ENCODE results near the gene GOLGA7B. TPM values are rescaled to one million over a fixed set of nuclear protein-coding genes. Genes with fewer than 3 reads are reported as not detected.

Gene GOLGA7B
- total RNA-seq, 1 donor from 2014 or later: 0.26 TPM

GRCh38 chr10:97879241-97879640 is 29.6 kb downstream of the GOLGA7B start:
- Mint-ChIP-seq H3K27me3 (ENCODE audit: insufficient read depth) (peaks cover 18% of the 10 kb centered on the region), H3K9me3 (no peaks in the 10 kb centered on the region), H3K4me3 (no peak overlapping the region), H3K4me1 (ENCODE audit: low read depth) (no peaks in the 10 kb centered on the region), H3K27ac (no peak overlapping the region), H3K36me3 (ENCODE audit: low read depth) (no peaks in the 10 kb centered on the region)
- intact Hi-C loops (cut with micrococcal nuclease): no loop called here
- no peak for DNase-seq (ENCODE audit: low spot score)

- Mint-ChIP-seq H3K9me3 (no peaks in the 10 kb centered on the region), H3K27me3 (ENCODE audit: insufficient read depth) (peaks cover 14% of the 10 kb centered on the region), H3K36me3 (ENCODE audit: low read depth) (no peaks in the 10 kb centered on the region), H3K27ac (no peak overlapping the region), H3K4me1 (ENCODE audit: low read depth) (no peaks in the 10 kb centered on the region), H3K4me3 (no peak overlapping the region)
- DNase-seq (ENCODE audit: low spot score): no peak
- intact Hi-C loops (cut with micrococcal nuclease): no loop called here
Measured at GRCh38 chr10:97880109-97880508, 30.5 kb downstream of the GOLGA7B start.

- no peak for DNase-seq (ENCODE audit: low spot score)
- H3K4me1 Mint-ChIP-seq (ENCODE audit: low read depth): no peaks in the 10 kb centered on the region
- peaks cover 14% of the 10 kb centered on the region for H3K27me3 Mint-ChIP-seq (ENCODE audit: insufficient read depth)
- H3K4me3 Mint-ChIP-seq: no peak overlapping the region
- no peak overlapping the region for H3K27ac Mint-ChIP-seq
- intact Hi-C loops (cut with micrococcal nuclease): no loop called here
- H3K36me3 Mint-ChIP-seq (ENCODE audit: low read depth): no peaks in the 10 kb centered on the region
- H3K9me3 Mint-ChIP-seq: no peaks in the 10 kb centered on the region
Measured at GRCh38 chr10:97882142-97883091, 32.8 kb downstream of the GOLGA7B start.

- H3K9me3 Mint-ChIP-seq: no peaks in the 10 kb centered on the region
- H3K27ac Mint-ChIP-seq: no peak overlapping the region
- H3K27me3 Mint-ChIP-seq (ENCODE audit: insufficient read depth): peaks cover 14% of the 10 kb centered on the region
- DNase-seq (ENCODE audit: low spot score): no peak
- no peaks in the 10 kb centered on the region for H3K36me3 Mint-ChIP-seq (ENCODE audit: low read depth)
- no peaks in the 10 kb centered on the region for H3K4me1 Mint-ChIP-seq (ENCODE audit: low read depth)
- intact Hi-C loops (cut with micrococcal nuclease): no loop called here
- no peak overlapping the region for H3K4me3 Mint-ChIP-seq
Measured at GRCh38 chr10:97883092-97883485, 33.4 kb downstream of the GOLGA7B start.

- intact Hi-C loops (cut with micrococcal nuclease): no loop called here
- H3K36me3 Mint-ChIP-seq (ENCODE audit: low read depth): no peaks in the 10 kb centered on the region
- H3K9me3 Mint-ChIP-seq: no peaks in the 10 kb centered on the region
- peaks cover 12% of the 10 kb centered on the region for H3K27me3 Mint-ChIP-seq (ENCODE audit: insufficient read depth)
- no peak for DNase-seq (ENCODE audit: low spot score)
- H3K4me3 Mint-ChIP-seq: no peak overlapping the region
- no peak overlapping the region for H3K27ac Mint-ChIP-seq
- H3K4me1 Mint-ChIP-seq (ENCODE audit: low read depth): no peaks in the 10 kb centered on the region
Measured at GRCh38 chr10:97886286-97886685, 36.6 kb downstream of the GOLGA7B start.

- Mint-ChIP-seq H3K4me3 (no peak overlapping the region), H3K36me3 (ENCODE audit: low read depth) (no peaks in the 10 kb centered on the region), H3K27me3 (ENCODE audit: insufficient read depth) (peaks cover 10% of the 10 kb centered on the region), H3K27ac (no peak overlapping the region), H3K9me3 (no peaks in the 10 kb centered on the region), H3K4me1 (ENCODE audit: low read depth) (no peaks in the 10 kb centered on the region)
- intact Hi-C loops (cut with micrococcal nuclease): no loop called here
- DNase-seq (ENCODE audit: low spot score): no peak
Measured at GRCh38 chr10:97887399-97887798, 37.8 kb downstream of the GOLGA7B start.

GRCh38 chr10:97888134-97888533 is 38.5 kb downstream of the GOLGA7B start:
- Mint-ChIP-seq H3K36me3 (ENCODE audit: low read depth) (no peaks in the 10 kb centered on the region), H3K4me1 (ENCODE audit: low read depth) (no peaks in the 10 kb centered on the region), H3K9me3 (no peaks in the 10 kb centered on the region), H3K27me3 (ENCODE audit: insufficient read depth) (peaks cover 8% of the 10 kb centered on the region), H3K4me3 (no peak overlapping the region), H3K27ac (no peak overlapping the region)
- intact Hi-C loops (cut with micrococcal nuclease): no loop called here
- DNase-seq (ENCODE audit: low spot score): no peak

GRCh38 chr10:97888641-97889262 is 39.1 kb downstream of the GOLGA7B start:
- Mint-ChIP-seq H3K27ac (no peak overlapping the region), H3K36me3 (ENCODE audit: low read depth) (no peaks in the 10 kb centered on the region), H3K9me3 (no peaks in the 10 kb centered on the region), H3K4me3 (no peak overlapping the region), H3K4me1 (ENCODE audit: low read depth) (no peaks in the 10 kb centered on the region), H3K27me3 (ENCODE audit: insufficient read depth) (peaks cover 8% of the 10 kb centered on the region)
- intact Hi-C loops (cut with micrococcal nuclease): no loop called here
- no peak for DNase-seq (ENCODE audit: low spot score)

GRCh38 chr10:97889461-97890265 is 40.0 kb downstream of the GOLGA7B start:
- no peak for DNase-seq (ENCODE audit: low spot score)
- Mint-ChIP-seq H3K27me3 (ENCODE audit: insufficient read depth) (peaks cover 6% of the 10 kb centered on the region), H3K9me3 (no peaks in the 10 kb centered on the region), H3K4me3 (no peak overlapping the region), H3K4me1 (ENCODE audit: low read depth) (no peaks in the 10 kb centered on the region), H3K36me3 (ENCODE audit: low read depth) (no peaks in the 10 kb centered on the region), H3K27ac (no peak overlapping the region)
- intact Hi-C loops (cut with micrococcal nuclease): no loop called here

- Mint-ChIP-seq H3K36me3 (ENCODE audit: low read depth) (no peaks in the 10 kb centered on the region), H3K27ac (no peak overlapping the region), H3K9me3 (no peaks in the 10 kb centered on the region), H3K27me3 (ENCODE audit: insufficient read depth) (peaks cover 5% of the 10 kb centered on the region), H3K4me1 (ENCODE audit: low read depth) (no peaks in the 10 kb centered on the region), H3K4me3 (no peak overlapping the region)
- intact Hi-C loops (cut with micrococcal nuclease): no loop called here
- no peak for DNase-seq (ENCODE audit: low spot score)
Measured at GRCh38 chr10:97891497-97892167, 42.0 kb downstream of the GOLGA7B start.

- peaks cover 5% of the 10 kb centered on the region for H3K27me3 Mint-ChIP-seq (ENCODE audit: insufficient read depth)
- H3K36me3 Mint-ChIP-seq (ENCODE audit: low read depth): no peaks in the 10 kb centered on the region
- H3K27ac Mint-ChIP-seq: no peak overlapping the region
- no peaks in the 10 kb centered on the region for H3K4me1 Mint-ChIP-seq (ENCODE audit: low read depth)
- intact Hi-C loops (cut with micrococcal nuclease): no loop called here
- H3K9me3 Mint-ChIP-seq: no peaks in the 10 kb centered on the region
- no peak overlapping the region for H3K4me3 Mint-ChIP-seq
- no peak for DNase-seq (ENCODE audit: low spot score)
Measured at GRCh38 chr10:97892506-97892905, 42.9 kb downstream of the GOLGA7B start.

- Mint-ChIP-seq H3K36me3 (ENCODE audit: low read depth) (no peaks in the 10 kb centered on the region), H3K4me1 (ENCODE audit: low read depth) (no peaks in the 10 kb centered on the region), H3K9me3 (no peaks in the 10 kb centered on the region), H3K4me3 (no peak overlapping the region), H3K27ac (no peak overlapping the region), H3K27me3 (ENCODE audit: insufficient read depth) (peaks cover 5% of the 10 kb centered on the region)
- DNase-seq (ENCODE audit: low spot score): no peak
- intact Hi-C loops (cut with micrococcal nuclease): no loop called here
Measured at GRCh38 chr10:97892939-97893338, 43.3 kb downstream of the GOLGA7B start.
